Coronary artery (tissue), 2 donors: ENCODE results near the gene KLF16.
A peak's percentile ranks its signal among the peaks of the same experiment; 100 is the strongest.
"Not testable (repeated sequence)": the region's sequence is repeated elsewhere in the genome, so short reads cannot be mapped to it uniquely, and the experiment has no call there.

Experiments
- DNase-seq: peaks from one replicate; pipeline ENCODE4 v3.0.0-alpha.2; 2017; ENCODE audit warnings: low spot score
- H3K27ac ChIP-seq, 2 donors: fragments of 200-600 bp; sonication (generic); one replicate each; pipeline ENCODE4 v1.5.1; 2016 to 2019
- H3K4me3 ChIP-seq: fragments of 200-600 bp; sonication (generic); 2 replicates; pipeline ENCODE4 v1.5.1; 2016; ENCODE audit warnings: mild to moderate bottlenecking, moderate library complexity
- TF ChIP-seq, protein P1 (sequence below): fragments of 200-600 bp; sonication (generic); IDR thresholded peaks from one replicate; pipeline ENCODE4 v1.5.1; 2019; ENCODE audit warnings: antibody characterized with exemption

Gene KLF16

DNA sequence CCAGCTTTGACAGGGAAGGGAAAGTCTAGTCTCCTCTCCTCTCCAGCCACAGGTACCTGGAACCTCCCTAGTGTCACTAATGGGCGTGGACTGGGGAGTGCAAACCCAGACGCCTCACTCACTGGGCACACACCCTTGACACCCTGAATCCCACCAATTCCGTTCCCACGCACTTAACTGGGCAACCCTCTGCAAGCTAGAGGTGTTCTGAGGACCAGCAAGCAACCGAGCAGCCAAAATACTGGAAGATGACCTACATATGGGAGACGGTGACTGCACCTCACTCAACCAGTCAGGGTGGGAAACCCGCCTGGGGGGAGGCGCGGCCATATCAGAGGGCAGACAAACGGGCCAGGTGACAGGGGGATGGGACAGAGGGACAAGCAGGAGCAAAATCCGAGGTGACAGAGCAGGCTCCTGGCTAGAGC lies 20.9 kb upstream of the KLF16 start:
- H3K27ac ChIP-seq, result peak overlapping the region; percentile 73 to 90
- DNase-seq, result no peak
- TF ChIP-seq, protein P1, sequence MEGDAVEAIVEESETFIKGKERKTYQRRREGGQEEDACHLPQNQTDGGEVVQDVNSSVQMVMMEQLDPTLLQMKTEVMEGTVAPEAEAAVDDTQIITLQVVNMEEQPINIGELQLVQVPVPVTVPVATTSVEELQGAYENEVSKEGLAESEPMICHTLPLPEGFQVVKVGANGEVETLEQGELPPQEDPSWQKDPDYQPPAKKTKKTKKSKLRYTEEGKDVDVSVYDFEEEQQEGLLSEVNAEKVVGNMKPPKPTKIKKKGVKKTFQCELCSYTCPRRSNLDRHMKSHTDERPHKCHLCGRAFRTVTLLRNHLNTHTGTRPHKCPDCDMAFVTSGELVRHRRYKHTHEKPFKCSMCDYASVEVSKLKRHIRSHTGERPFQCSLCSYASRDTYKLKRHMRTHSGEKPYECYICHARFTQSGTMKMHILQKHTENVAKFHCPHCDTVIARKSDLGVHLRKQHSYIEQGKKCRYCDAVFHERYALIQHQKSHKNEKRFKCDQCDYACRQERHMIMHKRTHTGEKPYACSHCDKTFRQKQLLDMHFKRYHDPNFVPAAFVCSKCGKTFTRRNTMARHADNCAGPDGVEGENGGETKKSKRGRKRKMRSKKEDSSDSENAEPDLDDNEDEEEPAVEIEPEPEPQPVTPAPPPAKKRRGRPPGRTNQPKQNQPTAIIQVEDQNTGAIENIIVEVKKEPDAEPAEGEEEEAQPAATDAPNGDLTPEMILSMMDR, result no peak
- H3K4me3 ChIP-seq, result peak overlapping the region; percentile 88

DNA sequence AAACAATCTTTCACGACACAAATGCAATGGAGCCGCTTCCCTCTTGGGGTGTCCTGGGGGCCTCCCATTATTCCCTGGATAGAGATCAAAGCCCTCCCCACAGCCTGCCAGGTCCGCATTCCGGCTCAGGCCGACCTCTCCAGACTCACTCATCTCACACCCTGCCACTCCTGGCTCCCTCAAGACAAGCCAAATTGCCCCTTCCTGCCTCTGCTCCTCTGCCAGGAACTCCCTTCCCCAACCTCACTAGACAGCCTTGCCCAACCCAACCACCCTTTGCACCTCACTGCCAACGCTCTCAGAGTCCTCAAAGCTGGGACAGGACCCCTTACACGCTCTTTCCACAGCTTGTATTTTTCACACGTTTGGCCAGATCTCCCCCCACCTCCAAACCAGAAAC lies 20.4 kb upstream of the KLF16 start:
- TF ChIP-seq, protein P1, result no peak
- Histone ChIP-seq H3K27ac (peak overlapping the region in 1 of 2 donors; percentile 90), H3K4me3 (peak overlapping the region; percentile 88)
- no peak for DNase-seq

DNA sequence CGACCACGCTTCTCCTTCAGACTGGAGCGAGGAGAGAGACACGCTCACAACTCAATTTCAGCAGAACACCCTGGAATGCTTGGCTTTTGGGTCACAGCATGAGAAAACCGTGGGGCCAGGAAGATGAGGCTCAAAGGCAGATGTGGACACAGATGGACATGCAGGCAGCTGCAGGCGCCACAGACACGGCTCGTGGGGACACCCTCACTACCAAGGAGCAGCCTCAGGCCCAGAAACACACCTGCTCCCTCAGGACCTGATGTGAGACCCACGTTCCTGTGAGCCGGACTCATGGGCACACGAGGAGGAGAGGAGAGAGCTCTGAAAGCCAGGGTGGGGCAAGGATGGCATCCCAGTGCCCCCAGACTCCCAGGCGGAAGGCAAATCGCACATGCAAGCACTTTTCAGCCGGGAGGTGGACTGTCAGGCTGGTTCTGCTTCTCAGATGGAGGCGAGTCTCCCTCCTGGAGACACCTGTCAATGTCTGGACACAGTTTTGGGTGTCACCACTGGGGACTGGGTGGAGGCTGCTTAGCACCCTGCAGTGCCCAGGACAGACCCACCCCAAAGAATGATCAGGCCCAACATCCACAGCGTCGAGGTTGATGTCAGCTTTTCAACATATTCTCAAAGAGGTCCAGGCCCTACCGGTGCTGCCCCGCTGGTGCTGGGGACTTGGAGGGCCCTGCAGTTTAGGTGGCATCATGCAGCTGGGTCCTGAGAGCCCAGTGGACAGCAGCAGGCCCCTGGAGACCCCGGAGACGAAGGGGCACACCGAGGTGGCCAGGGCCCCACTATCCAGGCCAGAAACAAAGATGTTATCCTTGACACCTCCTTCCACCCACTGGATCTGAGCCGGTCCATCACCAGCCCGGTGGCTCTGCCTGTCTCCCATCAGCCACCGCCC lies 19.7 kb upstream of the KLF16 start:
- DNase-seq, result no peak
- TF ChIP-seq, protein P1, result no peak
- Histone ChIP-seq H3K27ac (peak overlapping the region in 1 of 2 donors; percentile 90), H3K4me3 (peak overlapping the region; percentile 88)

DNA sequence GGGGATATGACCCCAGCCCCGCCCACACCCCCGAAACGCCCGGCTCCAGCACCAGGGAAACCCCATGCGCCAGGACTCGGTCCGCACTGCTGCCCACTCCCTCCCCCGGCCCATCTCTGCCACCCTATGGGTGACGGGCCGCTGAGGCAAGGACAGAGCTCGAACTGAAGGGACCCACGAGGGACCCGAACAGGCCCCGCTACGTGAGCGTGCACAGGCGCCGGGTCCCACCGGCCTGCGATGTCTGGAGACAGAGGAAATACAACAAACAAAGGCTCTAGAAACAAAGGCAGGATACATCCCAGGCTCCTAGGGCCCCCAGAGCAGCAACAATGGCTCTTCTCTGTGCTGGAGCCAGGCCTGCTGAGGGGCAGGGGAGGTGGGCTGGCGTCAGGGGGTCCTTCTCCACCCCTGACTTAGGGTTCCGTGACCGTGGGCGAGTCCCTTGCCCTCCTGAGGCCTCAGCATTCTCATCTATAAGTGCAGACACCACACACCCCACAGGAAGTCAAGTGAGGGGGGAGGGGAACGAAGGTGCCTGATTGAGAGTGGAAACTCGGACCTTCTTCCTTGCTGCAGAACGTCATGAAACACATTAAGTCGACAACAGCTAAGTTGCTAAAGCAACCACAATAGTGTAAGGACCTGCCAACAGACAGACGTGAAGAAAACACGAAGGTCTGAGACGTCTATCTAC lies 18.9 kb upstream of the KLF16 start:
- no peak for DNase-seq
- Histone ChIP-seq H3K4me3 (peak overlapping the region; percentile 88), H3K27ac (peak overlapping the region in 1 of 2 donors; percentile 90)
- TF ChIP-seq, protein P1, result no peak

DNA sequence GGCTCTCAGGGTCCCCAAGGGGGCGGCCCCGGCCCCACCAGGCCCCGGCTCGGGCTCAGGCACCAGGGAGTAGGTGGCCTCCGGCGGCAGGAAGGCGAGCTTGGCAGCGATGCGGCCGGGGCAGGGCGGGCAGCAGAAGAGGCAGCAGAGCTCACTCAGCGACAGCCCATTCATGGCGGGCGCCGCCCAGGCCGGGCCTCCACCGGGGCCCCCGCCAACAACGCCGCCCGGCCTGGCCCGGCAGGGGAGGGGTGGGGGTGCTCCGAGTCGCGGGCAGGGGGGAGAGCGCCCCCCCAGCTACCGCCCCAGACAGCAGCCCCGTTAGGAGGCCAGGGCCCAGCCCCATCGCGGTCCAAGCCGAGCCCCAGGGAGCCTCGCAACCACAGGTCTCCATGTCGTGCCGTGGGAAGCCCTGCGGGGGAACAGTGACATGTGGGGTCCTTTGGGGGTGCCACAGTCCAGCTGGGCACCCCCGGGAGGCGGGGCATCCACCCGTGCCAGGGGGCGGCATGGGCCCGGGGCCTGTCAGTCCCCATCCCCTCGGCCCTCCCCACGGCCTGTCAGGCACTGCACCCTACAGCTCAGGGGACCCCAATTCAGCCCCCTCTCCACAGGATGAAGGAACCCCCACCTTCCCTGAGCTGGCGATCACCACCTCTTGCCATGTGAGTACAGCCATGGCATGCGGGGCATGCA lies 18.2 kb upstream of the KLF16 start:
- Histone ChIP-seq H3K27ac (peak overlapping the region in 1 of 2 donors; percentile 90), H3K4me3 (peak overlapping the region; percentile 88)
- not testable (repeated sequence) for DNase-seq

DNA sequence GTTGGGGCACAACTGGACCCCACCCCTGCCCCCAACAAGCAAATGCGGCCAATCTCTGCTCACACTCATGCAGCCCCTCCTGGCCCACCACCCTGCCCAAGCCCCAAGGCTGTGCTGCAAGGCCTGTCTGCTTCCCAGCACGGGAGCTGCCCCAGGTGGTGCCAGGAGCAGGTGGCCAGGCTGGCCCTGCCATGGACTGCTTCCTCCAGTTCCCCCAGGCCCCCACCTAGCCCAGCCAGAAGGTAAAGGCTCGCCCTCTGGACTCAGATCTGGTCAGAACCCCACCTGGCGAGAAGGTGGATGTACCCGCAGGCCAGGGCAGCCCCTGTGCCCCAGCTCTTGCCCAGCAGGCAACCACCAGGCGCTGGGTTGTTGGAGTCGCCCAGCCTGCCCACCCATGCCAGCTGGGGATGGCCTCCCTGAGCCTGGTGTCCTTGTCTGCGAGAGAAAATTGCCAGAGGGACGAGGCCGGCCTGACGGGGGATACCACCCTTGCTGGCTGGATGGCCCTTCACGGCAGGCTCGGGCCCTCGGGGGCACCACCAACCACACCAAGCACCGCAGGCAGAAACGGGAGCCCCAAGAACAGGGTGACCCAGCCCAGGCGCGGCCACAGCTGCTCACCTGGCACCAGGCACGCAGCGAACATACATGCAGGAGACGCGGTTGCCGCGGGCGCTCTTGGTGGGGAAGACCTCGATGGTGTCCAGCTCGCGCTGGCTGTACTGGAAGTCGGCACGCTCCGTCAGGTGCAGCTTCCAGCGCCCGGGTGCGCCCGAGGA lies 17.4 kb upstream of the KLF16 start:
- H3K27ac ChIP-seq, result peak overlapping the region in 1 of 2 donors; percentile 21
- peak overlapping the region; percentile 88 for H3K4me3 ChIP-seq
- TF ChIP-seq, protein P1, result no peak
- no peak for DNase-seq

DNA sequence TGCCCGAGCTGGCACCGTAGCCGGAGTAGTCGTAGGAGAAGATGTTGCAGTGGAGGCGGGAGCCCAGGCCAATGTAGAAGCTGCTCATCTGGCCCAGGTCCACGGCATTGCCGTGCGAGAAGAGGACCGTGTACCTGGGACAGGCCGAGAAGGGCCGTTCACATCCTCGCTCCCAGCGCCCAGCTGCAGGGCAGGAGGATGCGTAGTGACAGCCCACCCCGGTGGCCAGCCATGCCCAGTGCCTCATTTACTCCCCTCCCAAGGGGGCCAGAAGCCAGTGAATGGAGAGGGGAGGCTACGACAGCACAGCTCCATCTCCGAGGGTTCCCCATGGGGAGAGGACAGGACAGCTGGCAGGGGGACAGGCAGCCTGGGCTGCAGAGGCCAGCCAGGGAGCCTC lies 16.6 kb upstream of the KLF16 start:
- DNase-seq, H3K27ac ChIP-seq, H3K4me3 ChIP-seq: not testable (repeated sequence)

DNA sequence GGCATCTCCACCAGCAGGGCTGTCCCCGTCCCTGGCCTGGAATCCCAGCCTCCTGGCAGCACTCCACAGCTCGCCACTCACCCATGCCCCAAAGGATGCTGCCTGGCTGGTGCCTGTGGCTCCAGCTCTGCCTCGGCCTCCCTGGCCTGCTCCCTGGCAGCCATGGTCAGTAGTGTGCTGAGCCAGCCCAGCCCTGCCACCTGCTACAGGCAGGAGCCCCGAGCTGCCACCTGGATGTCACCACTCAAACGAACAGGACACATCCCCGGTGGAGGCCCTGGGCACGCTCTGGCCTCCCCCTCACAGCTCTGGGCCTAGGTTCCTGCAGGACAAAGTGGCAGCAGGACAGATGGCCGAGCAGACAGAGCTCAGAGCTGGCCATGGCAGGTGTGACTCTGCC lies 15.2 kb upstream of the KLF16 start:
- not testable (repeated sequence) for DNase-seq, H3K4me3 ChIP-seq, H3K27ac ChIP-seq

DNA sequence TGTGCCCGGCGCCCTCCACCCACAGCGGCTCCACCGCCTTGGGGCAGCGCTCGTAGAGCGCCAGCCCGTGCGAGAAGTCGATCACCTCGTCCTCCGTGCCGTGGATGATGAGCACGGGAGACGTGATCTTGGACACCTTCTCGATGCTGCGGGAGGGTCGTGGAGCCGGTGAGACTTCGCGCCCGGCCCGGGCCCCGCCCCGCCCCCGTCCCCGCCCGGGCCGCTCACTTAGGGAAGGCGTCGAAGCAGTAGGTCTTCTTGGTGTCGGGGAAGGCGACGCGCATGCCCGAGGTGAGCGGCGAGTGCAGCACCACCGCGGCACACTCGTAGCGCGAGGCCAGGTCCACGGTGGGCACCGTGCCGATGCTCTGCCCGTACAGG lies 13.9 kb upstream of the KLF16 start:
- not testable (repeated sequence) for DNase-seq, H3K27ac ChIP-seq, H3K4me3 ChIP-seq

DNA sequence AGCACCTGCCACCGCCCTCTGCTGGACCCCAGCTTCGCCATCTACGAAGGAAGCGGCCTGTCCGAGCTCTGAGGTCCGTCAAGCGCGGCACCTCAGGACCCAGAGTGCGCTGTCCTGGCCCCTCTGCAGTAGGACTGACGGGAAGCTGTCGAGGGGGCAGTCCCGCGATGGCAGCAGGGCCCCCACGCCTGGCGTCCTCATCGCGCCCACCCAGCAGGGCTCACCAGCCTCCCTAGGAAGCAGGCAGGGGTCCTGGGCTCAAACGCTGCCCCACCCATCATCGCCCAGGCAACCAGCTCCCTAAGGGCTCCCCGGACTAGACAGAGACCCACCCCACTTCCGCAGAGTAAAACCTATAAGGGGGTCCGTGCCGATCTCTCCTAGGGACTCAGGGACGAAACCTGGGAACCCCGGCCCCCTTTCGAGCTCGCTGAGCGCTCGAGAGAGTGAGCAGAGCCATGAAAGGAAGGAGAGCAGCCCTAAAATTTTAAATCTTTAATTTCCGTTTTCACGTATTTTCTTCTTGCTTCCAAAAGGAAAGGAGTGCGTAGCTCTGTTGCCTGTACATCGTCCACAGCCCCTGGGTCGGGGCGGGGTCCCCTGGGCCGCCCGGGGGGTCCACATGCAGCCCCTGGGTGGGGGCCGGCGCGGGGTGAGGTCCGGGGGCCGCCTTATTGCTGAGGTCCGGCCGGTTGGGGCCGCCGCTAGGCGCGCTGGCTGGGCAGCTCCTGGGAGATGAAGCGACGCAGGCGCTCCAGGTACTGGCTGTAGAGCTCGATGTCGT lies 13.3 kb upstream of the KLF16 start:
- Histone ChIP-seq H3K4me3 (peak overlapping the region; percentile 98), H3K27ac (peak overlapping the region; percentile 96 to 97)
- not testable (repeated sequence) for DNase-seq
